ENCODE measurements around the gene BMAL1.

BMAL1 gene

GRCh38 chr11:13287681-13288080, 10.1 kb downstream of the BMAL1 start:
- TF ChIP-seq JUND (IDR thresholded peaks at IDR 0.05; ENCODE audit: low read depth), result no peak
- in situ Hi-C loops (cut with HindIII; ENCODE audit: low pct_unique_long_range_greater_than_20kb, low sequenced_read_pairs), result no loop called here
- DNase-seq (ENCODE audit: low read depth in 1 of 2, low spot score in 1 of 2), result no peak

- TF ChIP-seq JUND (IDR thresholded peaks at IDR 0.05; ENCODE audit: low read depth), result no peak
- in situ Hi-C loops (cut with HindIII; ENCODE audit: low pct_unique_long_range_greater_than_20kb, low sequenced_read_pairs), result no loop called here
- no peak for DNase-seq (ENCODE audit: low read depth in 1 of 2, low spot score in 1 of 2)
Measured at GRCh38 chr11:13288375-13289029, 10.9 kb downstream of the BMAL1 start.

GRCh38 chr11:13289081-13289480, 11.5 kb downstream of the BMAL1 start:
- DNase-seq (ENCODE audit: low read depth in 1 of 2, low spot score in 1 of 2), result peak in 1 of 2 experiments; percentile 52
- in situ Hi-C loops (cut with HindIII; ENCODE audit: low pct_unique_long_range_greater_than_20kb, low sequenced_read_pairs), result no loop called here

DNA sequence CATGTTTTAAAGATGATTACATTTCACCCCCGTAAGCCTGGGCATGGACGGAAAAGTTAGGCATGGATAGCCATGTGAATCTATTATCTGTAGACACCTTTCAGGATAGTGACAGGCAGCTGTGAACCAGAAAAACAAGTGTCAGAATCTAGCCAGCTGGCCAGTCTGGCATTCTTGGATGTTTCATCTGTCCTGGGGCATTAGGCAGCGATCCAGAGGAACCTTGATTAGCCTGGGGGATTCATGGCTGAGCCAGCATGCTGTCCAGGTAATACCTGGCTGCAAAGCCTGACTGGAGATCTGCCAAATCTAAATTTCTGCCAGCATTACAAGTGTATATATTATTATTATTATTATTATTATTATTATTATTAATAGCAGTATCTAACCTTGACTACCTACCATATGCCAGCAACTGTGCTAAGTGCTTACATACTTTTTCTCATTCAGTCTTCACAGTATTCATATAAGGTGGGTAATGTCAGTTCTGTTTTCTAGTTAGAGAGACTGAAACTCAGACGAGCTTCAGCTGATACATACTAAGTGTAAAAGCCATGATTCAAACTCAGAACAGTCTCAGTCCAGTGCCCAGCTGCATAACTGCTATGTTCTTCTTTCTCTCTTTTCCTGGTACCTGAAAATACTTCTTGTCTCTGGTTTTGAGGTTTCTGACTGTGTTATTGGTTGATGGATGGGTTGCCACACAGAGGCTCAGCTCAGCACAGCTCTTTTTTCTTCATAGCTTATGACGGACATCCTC, 12.8 kb downstream of the BMAL1 start:
- DNase-seq (ENCODE audit: low read depth in 1 of 2, low spot score in 1 of 2), result no peak
- in situ Hi-C loops (cut with HindIII; ENCODE audit: low pct_unique_long_range_greater_than_20kb, low sequenced_read_pairs), result no loop called here
- no peak for TF ChIP-seq JUND (IDR thresholded peaks at IDR 0.05; ENCODE audit: low read depth)

More at GRCh38 chr11:13289081-13289480, 11.5 kb downstream of the BMAL1 start:
- no peak for TF ChIP-seq JUND (IDR thresholded peaks at IDR 0.05; ENCODE audit: low read depth)

GRCh38 chr11:13291361-13291760, 13.8 kb downstream of the BMAL1 start:
- TF ChIP-seq JUND (IDR thresholded peaks at IDR 0.05; ENCODE audit: low read depth), result no peak
- no peak for DNase-seq (ENCODE audit: low read depth in 1 of 2, low spot score in 1 of 2)
- in situ Hi-C loops (cut with HindIII; ENCODE audit: low pct_unique_long_range_greater_than_20kb, low sequenced_read_pairs), result no loop called here

DNA sequence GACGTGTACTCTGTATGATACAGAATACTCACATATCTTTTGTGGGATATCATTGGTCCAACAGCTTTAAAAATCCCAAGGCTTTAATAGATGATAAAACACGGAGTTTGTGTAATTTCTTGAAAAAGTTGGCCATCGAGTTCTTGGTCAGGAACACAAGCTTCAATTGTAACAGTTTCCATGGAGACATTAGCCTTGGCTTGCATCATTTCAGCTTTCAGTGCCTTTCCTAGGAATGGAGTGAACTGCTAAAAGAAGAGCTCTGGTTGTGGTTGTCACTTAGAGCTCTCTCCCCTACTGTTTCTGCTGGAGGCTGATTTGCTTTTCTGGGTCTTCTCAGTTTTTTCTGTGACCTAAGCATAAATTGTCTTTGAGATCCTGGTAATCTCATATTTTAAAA, 14.2 kb downstream of the BMAL1 start:
- in situ Hi-C loops (cut with HindIII; ENCODE audit: low pct_unique_long_range_greater_than_20kb, low sequenced_read_pairs), result no loop called here
- DNase-seq (ENCODE audit: low read depth in 1 of 2, low spot score in 1 of 2), result no peak
- TF ChIP-seq JUND (IDR thresholded peaks at IDR 0.05; ENCODE audit: low read depth), result no peak

DNA sequence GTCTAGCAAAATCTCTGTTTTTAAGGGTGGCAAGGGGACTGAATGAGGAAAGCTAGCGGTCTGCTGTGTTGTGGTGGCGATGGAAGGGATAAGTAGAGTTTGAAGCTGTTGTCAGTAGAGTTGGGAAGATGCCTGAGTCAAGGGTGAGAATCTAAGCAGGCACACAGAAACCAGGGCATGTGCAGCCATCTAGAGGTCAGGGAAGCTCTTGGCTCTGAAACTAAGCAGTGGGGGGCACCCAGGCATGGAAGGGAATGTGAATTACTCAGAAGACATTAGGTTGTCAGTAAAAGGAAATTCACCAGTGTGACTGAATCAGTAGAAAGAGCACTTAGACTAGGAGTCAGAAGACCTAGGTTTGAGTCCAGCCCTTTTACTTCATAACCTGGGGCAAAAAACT, 15.4 kb downstream of the BMAL1 start:
- no peak for TF ChIP-seq JUND (IDR thresholded peaks at IDR 0.05; ENCODE audit: low read depth)
- in situ Hi-C loops (cut with HindIII; ENCODE audit: low pct_unique_long_range_greater_than_20kb, low sequenced_read_pairs), result no loop called here
- no peak for DNase-seq (ENCODE audit: low read depth in 1 of 2, low spot score in 1 of 2)

- TF ChIP-seq JUND (IDR thresholded peaks at IDR 0.05; ENCODE audit: low read depth), result no peak
- DNase-seq (ENCODE audit: low read depth in 1 of 2, low spot score in 1 of 2), result no peak
- in situ Hi-C loops (cut with HindIII; ENCODE audit: low pct_unique_long_range_greater_than_20kb, low sequenced_read_pairs), result no loop called here
Measured at GRCh38 chr11:13294178-13294577, 16.6 kb downstream of the BMAL1 start.

DNA sequence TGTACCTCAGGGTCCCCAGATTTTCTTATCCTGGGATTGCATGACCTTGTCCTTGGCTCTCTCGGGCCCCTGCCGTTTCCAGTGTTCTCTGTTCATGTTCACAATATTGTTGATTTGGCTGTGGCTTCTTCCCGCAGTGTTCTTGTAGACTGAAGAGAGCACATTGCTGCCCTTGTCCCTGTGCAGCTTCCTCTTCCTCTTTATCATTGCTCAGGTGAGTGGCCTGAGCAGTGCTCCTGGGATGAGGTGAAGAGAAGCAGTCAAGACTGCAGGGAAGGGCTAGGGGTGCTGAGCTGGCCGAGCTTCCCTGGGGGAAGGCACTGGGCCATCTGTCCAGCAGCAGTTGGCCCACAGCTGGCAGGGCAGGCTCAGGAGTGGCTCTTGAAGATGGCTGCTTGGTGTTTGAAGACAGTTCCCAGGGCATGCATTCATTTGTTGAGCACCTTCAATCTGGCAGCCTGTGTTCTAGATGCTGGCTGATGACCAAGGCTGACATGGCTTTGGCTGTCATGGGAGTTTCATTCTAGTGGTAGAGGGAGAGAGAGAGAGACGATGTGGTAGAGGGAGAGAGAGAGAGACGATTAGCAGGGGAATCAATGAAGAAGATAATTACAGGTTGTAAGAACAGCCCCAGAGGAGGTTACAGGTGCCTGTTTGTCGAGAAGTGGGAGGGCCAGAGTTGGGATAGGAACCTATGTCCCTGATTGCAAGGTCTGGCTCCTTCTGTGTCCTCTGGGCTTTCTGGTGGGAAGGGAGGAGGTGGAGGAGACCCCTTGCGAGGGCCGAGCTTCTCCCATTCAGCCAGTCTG, 17.4 kb downstream of the BMAL1 start:
- TF ChIP-seq JUND (IDR thresholded peaks at IDR 0.05; ENCODE audit: low read depth), result no peak
- DNase-seq (ENCODE audit: low read depth in 1 of 2, low spot score in 1 of 2), result no peak
- in situ Hi-C loops (cut with HindIII; ENCODE audit: low pct_unique_long_range_greater_than_20kb, low sequenced_read_pairs), result no loop called here

DNA sequence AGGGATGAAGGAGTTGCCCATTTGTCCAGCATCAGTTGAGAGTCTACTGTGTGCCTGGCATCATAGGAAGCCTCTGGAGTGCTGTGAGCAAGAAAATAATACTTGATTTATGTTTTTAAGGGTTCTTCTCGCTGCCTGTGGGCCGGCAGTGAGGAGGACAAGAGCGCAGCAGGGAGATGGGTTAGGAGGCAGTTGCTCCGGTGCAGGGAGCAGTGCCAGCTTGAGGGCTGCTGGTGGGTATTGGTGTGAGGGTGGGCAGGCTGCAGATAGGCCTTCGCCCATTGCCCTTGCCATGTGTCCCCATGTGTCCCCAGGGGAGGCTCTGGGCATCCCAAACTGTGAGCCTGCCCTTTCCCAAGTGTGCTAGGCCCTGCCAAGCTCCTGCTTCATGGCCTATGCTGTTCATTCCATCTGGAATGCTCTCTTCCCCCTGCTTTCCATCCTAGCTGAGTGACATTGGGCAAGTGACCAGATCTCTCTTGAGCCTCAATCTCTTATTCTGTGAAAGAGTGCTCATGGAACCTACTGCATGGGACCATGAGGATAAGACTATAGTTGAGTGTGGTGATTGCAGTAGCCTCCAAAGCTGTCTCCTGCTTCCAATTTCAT, 19.8 kb downstream of the BMAL1 start:
- DNase-seq (ENCODE audit: low read depth in 1 of 2, low spot score in 1 of 2), result no peak
- in situ Hi-C loops (cut with HindIII; ENCODE audit: low pct_unique_long_range_greater_than_20kb, low sequenced_read_pairs), result no loop called here
- TF ChIP-seq JUND (IDR thresholded peaks at IDR 0.05; ENCODE audit: low read depth), result no peak

- in situ Hi-C loops (cut with HindIII; ENCODE audit: low pct_unique_long_range_greater_than_20kb, low sequenced_read_pairs), result no loop called here
- TF ChIP-seq JUND (IDR thresholded peaks at IDR 0.05; ENCODE audit: low read depth), result no peak
- DNase-seq (ENCODE audit: low read depth in 1 of 2, low spot score in 1 of 2), result no peak
Measured at GRCh38 chr11:13297917-13298356, 20.3 kb downstream of the BMAL1 start.

DNA sequence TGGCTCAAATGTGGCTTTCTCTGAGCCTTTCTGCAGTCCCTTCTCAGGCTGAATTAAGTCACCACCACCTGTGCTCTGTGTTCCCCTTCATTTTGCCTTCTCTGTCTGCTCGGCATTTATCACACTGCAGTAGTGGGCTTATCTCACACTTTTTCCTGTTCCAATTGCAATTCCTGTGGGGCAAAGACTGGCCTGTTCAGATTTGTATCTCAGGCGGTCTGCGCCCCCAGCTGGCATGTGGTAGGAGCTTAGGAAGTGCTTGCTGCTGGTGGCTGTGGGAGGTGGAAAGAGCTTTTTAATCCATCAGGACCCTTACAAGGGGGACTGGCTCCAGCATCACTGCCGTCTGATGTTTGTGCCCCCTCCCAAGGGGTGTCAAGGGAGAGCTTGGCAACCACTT, 21.2 kb downstream of the BMAL1 start:
- no peak for DNase-seq (ENCODE audit: low read depth in 1 of 2, low spot score in 1 of 2)
- in situ Hi-C loops (cut with HindIII; ENCODE audit: low pct_unique_long_range_greater_than_20kb, low sequenced_read_pairs), result no loop called here
- TF ChIP-seq JUND (IDR thresholded peaks at IDR 0.05; ENCODE audit: low read depth), result no peak
